Measurements from ENCODE around the gene ZNF496. TPM values are rescaled to one million over a fixed set of nuclear protein-coding genes. Genes with fewer than 3 reads are reported as not detected.

ZNF496 gene
- total and polyA plus RNA-seq, 2 of the 4 experiments (the other 2 are of a cell fraction), result 11.7 to 16.2 TPM

- no peak overlapping the region for H2AFZ ChIP-seq (replicated peaks; ENCODE audit: low read length, poor library complexity)
- POLR2A ChIA-PET (ENCODE audit: unreplicated experiment), result no interaction called here
Observed at GRCh38 chr1:247347477-247348222, 16.0 kb upstream of the ZNF496 start.

More at GRCh38 chr1:247347477-247348222, 16.0 kb upstream of the ZNF496 start:
- Histone ChIP-seq H3K9me3 (ENCODE audit: control insufficient read depth, insufficient read depth, low read length) (no peaks in the 10 kb centered on the region), H4K20me1 (ENCODE audit: insufficient read depth, low read length) (no peaks in the 10 kb centered on the region), H2BK120ac (ENCODE audit: low read depth, low read length) (no peak overlapping the region), H3K79me1 (ENCODE audit: low read depth in 1 of 2, low read length in 2 of 2) (peaks cover 7 to 14% of the 10 kb centered on the region in 2 experiments), H3K23ac (ENCODE audit: low read depth, low read length) (no peak overlapping the region), H3K27me3 (ENCODE audit: control insufficient read depth, insufficient read depth, low read length) (no peaks in the 10 kb centered on the region), H3K4me2 (ENCODE audit: low read depth, low read length) (no peak overlapping the region), H3K4ac (ENCODE audit: low read depth, low read length) (no peak overlapping the region), H2AK9ac (replicated peaks; ENCODE audit: low read depth, low read length, poor library complexity) (no peak overlapping the region), H3K14ac (replicated peaks; ENCODE audit: low read depth, low read length) (no peak overlapping the region), H4K8ac (ENCODE audit: low read depth in 2 of 2, low read length in 2 of 2) (no peak overlapping the region), H2BK20ac (ENCODE audit: low read depth, low read length) (no peak overlapping the region), H3K9me1 (ENCODE audit: insufficient read depth, low read length) (no peaks in the 10 kb centered on the region), H3K56ac (ENCODE audit: extremely low read depth, insufficient read depth, low read length) (no peak overlapping the region), H2BK15ac (ENCODE audit: low read depth, low read length) (no peak overlapping the region), H2AK5ac (ENCODE audit: low read depth, low read length) (no peak overlapping the region), H4K91ac (ENCODE audit: insufficient read depth, low read depth, low read length) (no peak overlapping the region), H3K9ac (ENCODE audit: low read depth, low read length) (no peak overlapping the region), H2BK5ac (ENCODE audit: low read depth, low read length, poor library complexity, severe bottlenecking) (no peak overlapping the region), H3K4me1 (ENCODE audit: control insufficient read depth, insufficient read depth, low read length) (peaks cover 2% of the 10 kb centered on the region), H4K5ac (ENCODE audit: low read depth, low read length) (no peak overlapping the region), H3K36me3 (ENCODE audit: control insufficient read depth, insufficient read depth, low read length) (no peaks in the 10 kb centered on the region), H3K27ac (ENCODE audit: insufficient read depth, low read length) (no peak overlapping the region), H3K4me3 (ENCODE audit: insufficient read depth, low read depth, low read length) (no peak overlapping the region), H3K18ac (ENCODE audit: low read depth, low read length) (no peak overlapping the region)
- in situ Hi-C loops (cut with MboI; ENCODE audit: low sequenced_read_pairs) (no loop called here), intact Hi-C loops (cut with micrococcal nuclease) (no loop called here), dilution Hi-C loops (cut with HindIII; ENCODE audit: low sequenced_read_pairs, unreplicated experiment) (no loop called here)
- DNase-seq (no peak), ATAC-seq (ENCODE audit: low read depth) (no peak)
- TF ChIP-seq USF2 (IDR thresholded peaks at IDR 0.05; ENCODE audit: low read depth, low read length), result no peak
- TF ChIP-seq RCOR1 (IDR thresholded peaks at IDR 0.05; ENCODE audit: insufficient replicate concordance, low read length), result no peak
- no peak for TF ChIP-seq RAD21 (IDR thresholded peaks at IDR 0.05; ENCODE audit: low read length)
- no peak for TF ChIP-seq MXI1 (IDR thresholded peaks at IDR 0.05; ENCODE audit: borderline replicate concordance, low read depth, low read length)
- TF ChIP-seq CTCF (conservative IDR thresholded peaks at IDR 0.05; ENCODE audit: low read depth, low read length), result no peak
- TF ChIP-seq CEBPB (IDR thresholded peaks at IDR 0.05; ENCODE audit: low read depth, low read length), result no peak
- no peak for TF ChIP-seq ELK1 (IDR thresholded peaks at IDR 0.05; ENCODE audit: borderline replicate concordance, low read depth, low read length)
- no peak for TF ChIP-seq FOS (IDR thresholded peaks at IDR 0.05; ENCODE audit: low read depth, low read length)
- no peak for TF ChIP-seq POLR2A (IDR thresholded peaks at IDR 0.05; ENCODE audit: low read depth, low read length)
- no peak for TF ChIP-seq CHD1 (IDR thresholded peaks at IDR 0.05; ENCODE audit: low read depth, low read length)
- TF ChIP-seq MAZ (IDR thresholded peaks at IDR 0.05; ENCODE audit: borderline replicate concordance, low read depth, low read length), result no peak
- 38% methylated on average over 3 of the region's 31 CpGs; no CpG with 5 or more reads in 1 of the 2 experiments for WGBS, 2 experiments (ENCODE audit: extremely low coverage in 2 of 2, insufficient read length in 1 of 2)
- BruUV-seq (replicated peaks), result no TSS peak
- CTCF ChIA-PET, result no interaction called here
